Measurements from ENCODE around the gene NUDCD2.

Gene NUDCD2

GRCh38 chr5:163451489-163451888 lies 8.4 kb downstream of the NUDCD2 start:
- Histone ChIP-seq H3K4me3 (ENCODE audit: low read length) (no peak overlapping the region), H3K9me3 (replicated peaks; ENCODE audit: insufficient read depth, low read length) (no peaks in the 10 kb centered on the region), H3K4me2 (ENCODE audit: low read depth, low read length) (no peak overlapping the region), H3F3A (ENCODE audit: insufficient read depth, low read length) (no peaks in the 10 kb centered on the region), H3K4me1 (ENCODE audit: low read length) (no peaks in the 10 kb centered on the region), H3K27me3 (replicated peaks; ENCODE audit: insufficient read depth, low read length) (no peaks in the 10 kb centered on the region), H3K9ac (ENCODE audit: low read length) (no peak overlapping the region), H3K79me2 (ENCODE audit: low read length) (0 out of 2 replicates have a peak, but pooled peaks cover 2% of the 10 kb centered on the region), H3K36me3 (replicated peaks; ENCODE audit: insufficient read depth, low read length) (no peaks in the 10 kb centered on the region; the same call in 1 of the 2 replicates), H2AFZ (ENCODE audit: low read length) (no peak overlapping the region), H3K27ac (ENCODE audit: low read length) (no peak overlapping the region), H4K20me1 (ENCODE audit: insufficient read depth, low read length) (no peaks in the 10 kb centered on the region), H3K9me2 (replicated peaks; ENCODE audit: insufficient read depth, low read length) (no peaks in the 10 kb centered on the region)
- DNase-seq = no peak
- TF ChIP-seq CTCF (IDR thresholded peaks at IDR 0.05; ENCODE audit: low read length) = no peak
- TF ChIP-seq EZH2phosphoT487 (IDR thresholded peaks at IDR 0.05; ENCODE audit: low read length) = no peak
- TF ChIP-seq EZH2 (optimal IDR thresholded peaks at IDR 0.05; ENCODE audit: low read depth, low read length) = no peak

GRCh38 chr5:163448491-163448890 lies 11.4 kb downstream of the NUDCD2 start:
- Histone ChIP-seq H3K9ac (ENCODE audit: low read length) (no peak overlapping the region), H3K9me2 (replicated peaks; ENCODE audit: insufficient read depth, low read length) (no peaks in the 10 kb centered on the region), H3K36me3 (replicated peaks; ENCODE audit: insufficient read depth, low read length) (peaks cover 15% of the 10 kb centered on the region; the same call in 1 of the 2 replicates), H4K20me1 (ENCODE audit: insufficient read depth, low read length) (no peaks in the 10 kb centered on the region), H3K4me1 (ENCODE audit: low read length) (no peaks in the 10 kb centered on the region), H3K4me3 (ENCODE audit: low read length) (no peak overlapping the region), H3K79me2 (ENCODE audit: low read length) (no peaks in the 10 kb centered on the region), H3K4me2 (ENCODE audit: low read depth, low read length) (no peak overlapping the region), H3K9me3 (replicated peaks; ENCODE audit: insufficient read depth, low read length) (no peaks in the 10 kb centered on the region), H3K27ac (ENCODE audit: low read length) (no peak overlapping the region), H3F3A (ENCODE audit: insufficient read depth, low read length) (no peaks in the 10 kb centered on the region), H2AFZ (ENCODE audit: low read length) (no peak overlapping the region), H3K27me3 (replicated peaks; ENCODE audit: insufficient read depth, low read length) (no peaks in the 10 kb centered on the region)
- no peak for DNase-seq
- TF ChIP-seq EZH2 (optimal IDR thresholded peaks at IDR 0.05; ENCODE audit: low read depth, low read length) (no peak), EZH2phosphoT487 (IDR thresholded peaks at IDR 0.05; ENCODE audit: low read length) (no peak), CTCF (IDR thresholded peaks at IDR 0.05; ENCODE audit: low read length) (no peak)

GRCh38 chr5:163447875-163448274 lies 12.0 kb downstream of the NUDCD2 start:
- TF ChIP-seq CTCF (IDR thresholded peaks at IDR 0.05; ENCODE audit: low read length) (no peak), EZH2phosphoT487 (IDR thresholded peaks at IDR 0.05; ENCODE audit: low read length) (no peak), EZH2 (optimal IDR thresholded peaks at IDR 0.05; ENCODE audit: low read depth, low read length) (no peak)
- Histone ChIP-seq H3K9me3 (replicated peaks; ENCODE audit: insufficient read depth, low read length) (no peaks in the 10 kb centered on the region), H3K27ac (ENCODE audit: low read length) (no peak overlapping the region), H2AFZ (ENCODE audit: low read length) (no peak overlapping the region), H4K20me1 (ENCODE audit: insufficient read depth, low read length) (no peaks in the 10 kb centered on the region), H3K9ac (ENCODE audit: low read length) (no peak overlapping the region), H3K27me3 (replicated peaks; ENCODE audit: insufficient read depth, low read length) (no peaks in the 10 kb centered on the region), H3K4me3 (ENCODE audit: low read length) (no peak overlapping the region), H3K9me2 (replicated peaks; ENCODE audit: insufficient read depth, low read length) (no peaks in the 10 kb centered on the region), H3K79me2 (ENCODE audit: low read length) (no peaks in the 10 kb centered on the region), H3F3A (ENCODE audit: insufficient read depth, low read length) (no peaks in the 10 kb centered on the region), H3K4me1 (ENCODE audit: low read length) (no peaks in the 10 kb centered on the region), H3K4me2 (ENCODE audit: low read depth, low read length) (no peak overlapping the region), H3K36me3 (replicated peaks; ENCODE audit: insufficient read depth, low read length) (peaks cover 18% of the 10 kb centered on the region; the same call in 1 of the 2 replicates)
- DNase-seq = no peak

Measured in MM.1S (cell line).